GM18505 (cell line): Measurements from ENCODE around the gene LPP.

Source experiments
- ATAC-seq: cut with Tn5 transposase; IDR thresholded peaks from one replicate; pipeline ENCODE4 v1.9.1; 2021; ENCODE audit not compliant: unreplicated experiment
- POLR2A ChIP-seq: IDR thresholded peaks from 4 replicates; pipeline ENCODE4 v1.6.1; 2011; ENCODE audit warnings: borderline replicate concordance; ENCODE audit not compliant: insufficient read depth, insufficient read length; ENCODE audit errors: extremely low read depth

The LPP gene

GRCh38 chr3:188279502-188280335 is 125.8 kb downstream of the LPP start:
- no peak for ATAC-seq

DNA sequence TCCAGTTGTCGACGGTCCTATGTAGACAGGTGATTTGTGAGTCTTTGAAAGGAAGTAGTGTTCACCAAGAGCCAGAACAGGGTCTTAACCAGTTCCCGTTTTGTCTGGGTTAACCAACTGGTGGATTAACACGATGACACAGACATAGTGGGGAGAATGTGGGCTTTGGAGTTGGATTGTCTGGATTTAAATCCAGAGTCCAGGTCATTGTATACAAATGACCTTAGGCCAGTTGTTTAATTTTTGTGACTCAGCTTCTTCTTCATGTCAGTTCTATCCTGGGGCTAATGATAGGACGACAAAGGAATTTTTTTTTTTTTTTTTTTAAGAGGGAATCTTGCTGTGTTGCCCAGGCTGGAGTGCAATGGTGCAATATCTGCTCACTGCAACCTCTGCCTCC is 126.7 kb downstream of the LPP start:
- ATAC-seq: no peak
- no peak for TF ChIP-seq POLR2A

More at GRCh38 chr3:188279502-188280335, 125.8 kb downstream of the LPP start:
- TF ChIP-seq POLR2A: no peak

GRCh38 chr3:188282871-188283270 is 128.9 kb downstream of the LPP start:
- TF ChIP-seq POLR2A: no peak
- ATAC-seq: no peak

DNA sequence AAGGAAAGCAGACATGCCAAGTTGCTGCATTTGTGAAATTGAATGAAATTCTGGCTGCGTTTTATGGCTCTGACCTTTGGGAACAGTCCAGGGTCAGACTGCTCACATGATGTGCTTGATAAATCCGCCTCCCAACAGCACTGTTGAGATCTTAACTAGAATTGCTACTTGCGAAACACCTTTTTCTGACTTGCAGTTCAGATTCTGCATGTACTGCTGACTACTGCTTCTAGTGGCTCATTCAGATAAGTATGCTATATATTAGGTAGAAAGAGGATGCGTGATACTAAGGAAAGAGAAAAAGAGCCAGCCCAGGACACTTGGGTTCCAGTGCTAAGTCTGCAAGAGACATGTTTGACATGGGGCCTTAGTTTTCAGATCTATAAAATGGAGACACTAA is 129.4 kb downstream of the LPP start:
- no peak for TF ChIP-seq POLR2A

GRCh38 chr3:188284455-188285212 is 130.7 kb downstream of the LPP start:
- ATAC-seq: no peak
- no peak for TF ChIP-seq POLR2A

More for the DNA sequence above, 129.4 kb downstream of the LPP start:
- no peak for ATAC-seq

- no peak for ATAC-seq
Measured at GRCh38 chr3:188286087-188286513, 132.1 kb downstream of the LPP start.

GRCh38 chr3:188287339-188287738 is 133.4 kb downstream of the LPP start:
- no peak for ATAC-seq
- no peak for TF ChIP-seq POLR2A

More at GRCh38 chr3:188286087-188286513, 132.1 kb downstream of the LPP start:
- TF ChIP-seq POLR2A: no peak

- TF ChIP-seq POLR2A: no peak
Measured at GRCh38 chr3:188287762-188288505, 134.0 kb downstream of the LPP start.

GRCh38 chr3:188292251-188292650 is 138.3 kb downstream of the LPP start:
- no peak for ATAC-seq
- no peak for TF ChIP-seq POLR2A

More at GRCh38 chr3:188287762-188288505, 134.0 kb downstream of the LPP start:
- ATAC-seq: no peak

GRCh38 chr3:188292827-188293226 is 138.9 kb downstream of the LPP start:
- no peak for ATAC-seq
- TF ChIP-seq POLR2A: no peak

- ATAC-seq: no peak
- TF ChIP-seq POLR2A: no peak
Measured at GRCh38 chr3:188294113-188294512, 140.2 kb downstream of the LPP start.

DNA sequence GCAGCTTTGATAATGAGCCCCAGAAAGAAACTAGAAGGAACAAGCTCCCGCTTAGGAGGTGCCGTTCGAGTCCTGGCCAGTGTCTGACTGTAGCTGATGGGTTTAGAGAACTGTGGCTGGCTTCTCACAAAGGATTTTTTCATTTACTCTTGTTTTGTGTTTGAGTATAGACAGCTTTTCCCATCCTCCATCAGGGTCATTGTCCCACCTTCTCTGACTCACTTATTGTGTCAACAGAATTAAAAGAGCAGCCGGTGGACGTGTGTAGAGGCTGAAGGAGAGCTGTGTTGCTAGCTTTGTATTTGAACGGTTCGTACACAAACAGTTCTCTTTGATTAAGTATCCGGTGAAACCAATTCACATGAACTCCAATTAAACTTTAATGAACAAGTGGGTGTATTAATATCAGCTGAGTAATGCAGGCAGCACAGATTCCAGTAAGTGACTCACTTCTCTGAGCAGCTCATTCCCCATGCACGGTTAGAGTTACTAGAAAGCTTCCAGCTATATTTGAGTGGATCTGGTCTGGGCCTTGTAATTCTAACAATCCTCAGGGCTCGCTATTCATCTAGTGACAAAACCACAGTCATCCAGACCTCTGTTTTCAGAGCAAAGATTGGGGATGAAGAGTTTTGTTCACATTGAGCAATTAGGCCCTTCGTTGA is 141.0 kb downstream of the LPP start:
- ATAC-seq: no peak
- TF ChIP-seq POLR2A: no peak

- ATAC-seq: no peak
- no peak for TF ChIP-seq POLR2A
Measured at GRCh38 chr3:188295876-188296275, 141.9 kb downstream of the LPP start.
